ENCODE results near the gene KRT85. TPM values are rescaled to one million over a fixed set of nuclear protein-coding genes. Genes with fewer than 3 reads are reported as not detected.

The KRT85 gene
- total and polyA plus RNA-seq, 3 donors from 2014 or later: 0.71 to 1.5 (median 0.74) TPM

GRCh38 chr12:52351196-52352059 lies 15.9 kb downstream of the KRT85 start:
- TF ChIP-seq CTCF (IDR thresholded peaks at IDR 0.05) (no peak), POLR2A (IDR thresholded peaks at IDR 0.05) (no peak)
- DNase-seq: no peak
- Histone ChIP-seq H3K27ac (no peak overlapping the region), H3K36me3 (ENCODE audit: low read depth, missing control alignments) (no peaks in the 10 kb centered on the region), H3K27me3 (no peaks in the 10 kb centered on the region), H3K4me3 (no peak overlapping the region), H3K4me1 (no peaks in the 10 kb centered on the region), H3K9me3 (no peaks in the 10 kb centered on the region)
- intact Hi-C loops (cut with DNase I; ENCODE audit: low total_unique reads): no loop called here
- WGBS, 2 donors: 85 to 89% methylated on average over 9 of the region's 9 CpGs

GRCh38 chr12:52350786-52351185 lies 16.5 kb downstream of the KRT85 start:
- no peaks in the 10 kb centered on the region for H3K27me3 ChIP-seq
- WGBS, 2 donors: 93% methylated on average over 5 of the region's 5 CpGs
- H3K4me1 ChIP-seq: no peaks in the 10 kb centered on the region
- TF ChIP-seq POLR2A (IDR thresholded peaks at IDR 0.05): no peak
- no peaks in the 10 kb centered on the region for H3K9me3 ChIP-seq
- no peak for DNase-seq
- H3K36me3 ChIP-seq (ENCODE audit: low read depth, missing control alignments): no peaks in the 10 kb centered on the region
- no peak overlapping the region for H3K4me3 ChIP-seq
- H3K27ac ChIP-seq: no peak overlapping the region
- intact Hi-C loops (cut with DNase I; ENCODE audit: low total_unique reads): no loop called here

GRCh38 chr12:52350021-52350620 lies 17.2 kb downstream of the KRT85 start:
- intact Hi-C loops (cut with DNase I; ENCODE audit: low total_unique reads): no loop called here
- 83 to 96% methylated on average over 8 of the region's 8 CpGs for WGBS, 2 donors
- no peak overlapping the region for H3K27ac ChIP-seq
- no peak for DNase-seq
- H3K9me3 ChIP-seq: no peaks in the 10 kb centered on the region
- TF ChIP-seq CTCF (IDR thresholded peaks at IDR 0.05) (no peak), POLR2A (IDR thresholded peaks at IDR 0.05) (no peak)
- no peak overlapping the region for H3K4me3 ChIP-seq
- no peaks in the 10 kb centered on the region for H3K36me3 ChIP-seq (ENCODE audit: low read depth, missing control alignments)
- no peaks in the 10 kb centered on the region for H3K27me3 ChIP-seq
- H3K4me1 ChIP-seq: no peaks in the 10 kb centered on the region

GRCh38 chr12:52349196-52349595 lies 18.1 kb downstream of the KRT85 start:
- H3K4me1 ChIP-seq: no peaks in the 10 kb centered on the region
- TF ChIP-seq CTCF (IDR thresholded peaks at IDR 0.05) (no peak), POLR2A (IDR thresholded peaks at IDR 0.05) (no peak)
- H3K9me3 ChIP-seq: no peaks in the 10 kb centered on the region
- no peaks in the 10 kb centered on the region for H3K36me3 ChIP-seq (ENCODE audit: low read depth, missing control alignments)
- intact Hi-C loops (cut with DNase I; ENCODE audit: low total_unique reads): no loop called here
- DNase-seq: no peak
- no peak overlapping the region for H3K27ac ChIP-seq
- H3K4me3 ChIP-seq: no peak overlapping the region
- 41 to 54% methylated on average over 6 of the region's 6 CpGs for WGBS, 2 donors
- H3K27me3 ChIP-seq: no peaks in the 10 kb centered on the region

- Histone ChIP-seq H3K4me3 (no peak overlapping the region), H3K27me3 (no peaks in the 10 kb centered on the region), H3K27ac (no peak overlapping the region), H3K9me3 (no peaks in the 10 kb centered on the region), H3K36me3 (ENCODE audit: low read depth, missing control alignments) (no peaks in the 10 kb centered on the region), H3K4me1 (no peaks in the 10 kb centered on the region)
- TF ChIP-seq POLR2A (IDR thresholded peaks at IDR 0.05): no peak
- no peak for TF ChIP-seq CTCF (IDR thresholded peaks at IDR 0.05)
- no peak for DNase-seq
- intact Hi-C loops (cut with DNase I; ENCODE audit: low total_unique reads): no loop called here
- 79 to 81% methylated on average over 16 of the region's 16 CpGs for WGBS, 2 donors
These were observed 19.4 kb downstream of the KRT85 start for GRCh38 chr12:52347551-52348510.

Data from testis (tissue), 3 donors.